ENCODE results near the gene PDE4D. TPM values are rescaled to one million over a fixed set of nuclear protein-coding genes. Genes with fewer than 3 reads are reported as not detected.
"Not testable (repeated sequence)": the region's sequence is repeated elsewhere in the genome, so short reads cannot be mapped to it uniquely, and the experiment has no call there.

Gene PDE4D
- total RNA-seq, 5 donors from 2014 or later (not counting 1 experiment from before 2014, with no cell fraction given): 45.1 to 136 (median 64.9) TPM

- Histone ChIP-seq H3K4me3 (ENCODE audit: control insufficient read depth in 1 of 2, extremely low read depth in 1 of 2, low read length in 1 of 2) (no peak overlapping the region), H3K36me3 (ENCODE audit: control insufficient read depth in 2 of 2, extremely low read depth in 1 of 2, insufficient read depth in 1 of 2, low read length in 1 of 2) (no peaks in the 10 kb centered on the region), H3K4me1 (ENCODE audit: control insufficient read depth in 1 of 2, extremely low read depth in 1 of 2, insufficient read depth in 2 of 2, low read length in 2 of 2) (no peaks in the 10 kb centered on the region), H3K27ac (ENCODE audit: low read length) (no peak overlapping the region), H3K27me3 (replicated peaks in 1 of 2; ENCODE audit: control insufficient read depth in 2 of 2, extremely low read depth in 1 of 2, insufficient read depth in 2 of 2, low read length in 1 of 2) (no peaks in the 10 kb centered on the region), H3K9me3 (no peaks in the 10 kb centered on the region)
- DNase-seq: no peak
- CTCF ChIA-PET: no interaction called here
- peaks cover 4 to 9% of the 10 kb centered on the region in 2 donors for H3K27me3 Mint-ChIP-seq
- no peaks in the 10 kb centered on the region for H3K4me1 Mint-ChIP-seq
- no peak overlapping the region for H3K27ac Mint-ChIP-seq
- H3K4me3 Mint-ChIP-seq: no peak overlapping the region
- no peaks in the 10 kb centered on the region for H3K36me3 Mint-ChIP-seq
- WGBS (ENCODE audit: insufficient coverage): 45% methylated on average over 2 of the region's 6 CpGs
- H3K9me3 Mint-ChIP-seq: no peaks in the 10 kb centered on the region
- ATAC-seq (replicated peaks in 1 of 4): no peak
- POLR2A ChIA-PET: no interaction called here
Measured at GRCh38 chr5:59317023-59317773, 576.3 kb downstream of the PDE4D start.

- ChIA-PET POLR2A (no interaction called here), CTCF (no interaction called here)
- ATAC-seq (replicated peaks in 1 of 4) (no peak), DNase-seq (no peak)
- Histone ChIP-seq H3K36me3 (ENCODE audit: control insufficient read depth in 2 of 2, extremely low read depth in 1 of 2, insufficient read depth in 1 of 2, low read length in 1 of 2) (no peaks in the 10 kb centered on the region), H3K4me3 (ENCODE audit: control insufficient read depth in 1 of 2, extremely low read depth in 1 of 2, low read length in 1 of 2) (no peak overlapping the region), H3K4me1 (ENCODE audit: control insufficient read depth in 1 of 2, extremely low read depth in 1 of 2, insufficient read depth in 2 of 2, low read length in 2 of 2) (no peaks in the 10 kb centered on the region), H3K27me3 (replicated peaks in 1 of 2; ENCODE audit: control insufficient read depth in 2 of 2, extremely low read depth in 1 of 2, insufficient read depth in 2 of 2, low read length in 1 of 2) (no peaks in the 10 kb centered on the region), H3K9me3 (no peaks in the 10 kb centered on the region), H3K27ac (ENCODE audit: low read length) (no peak overlapping the region)
- H3K4me3 Mint-ChIP-seq: no peak overlapping the region
- H3K4me1 Mint-ChIP-seq: no peaks in the 10 kb centered on the region
- H3K9me3 Mint-ChIP-seq: no peaks in the 10 kb centered on the region
- 100% methylated on average over 2 of the region's 3 CpGs for WGBS (ENCODE audit: insufficient coverage)
- peaks cover 18 to 20% of the 10 kb centered on the region in 2 donors for H3K27me3 Mint-ChIP-seq
- no peak overlapping the region for H3K27ac Mint-ChIP-seq
- no peaks in the 10 kb centered on the region for H3K36me3 Mint-ChIP-seq
Measured at GRCh38 chr5:59312223-59312622, 581.3 kb downstream of the PDE4D start.

GRCh38 chr5:59308685-59309084, 584.8 kb downstream of the PDE4D start:
- no CpG with 5 or more reads among the region's 2 CpGs for WGBS (ENCODE audit: insufficient coverage)
- H3K27ac ChIP-seq (ENCODE audit: low read length); H3K4me1 ChIP-seq (ENCODE audit: control insufficient read depth in 1 of 2, extremely low read depth in 1 of 2, insufficient read depth in 2 of 2, low read length in 2 of 2); H3K4me3 ChIP-seq (ENCODE audit: control insufficient read depth in 1 of 2, extremely low read depth in 1 of 2, low read length in 1 of 2); H3K4me1 Mint-ChIP-seq; H3K36me3 Mint-ChIP-seq; CTCF ChIA-PET; ATAC-seq (replicated peaks in 1 of 4); H3K27ac Mint-ChIP-seq; H3K9me3 Mint-ChIP-seq; H3K36me3 ChIP-seq (ENCODE audit: control insufficient read depth in 2 of 2, extremely low read depth in 1 of 2, insufficient read depth in 1 of 2, low read length in 1 of 2); DNase-seq; H3K9me3 ChIP-seq; H3K4me3 Mint-ChIP-seq; H3K27me3 ChIP-seq (replicated peaks in 1 of 2; ENCODE audit: control insufficient read depth in 2 of 2, extremely low read depth in 1 of 2, insufficient read depth in 2 of 2, low read length in 1 of 2): not testable (repeated sequence)
- H3K27me3 Mint-ChIP-seq: peaks cover 15 to 17% of the 10 kb centered on the region in 2 donors
- POLR2A ChIA-PET: interaction anchor here in 1 of 2 donors (0.6 kb wide), 1 partner anchor 97 kb away, joined by 4 read pairs; no protein-coding TSS in a partner anchor

GRCh38 chr5:59303289-59303716, 590.2 kb downstream of the PDE4D start:
- H3K4me1 Mint-ChIP-seq; H3K9me3 Mint-ChIP-seq; H3K4me3 Mint-ChIP-seq; H3K27me3 ChIP-seq (replicated peaks in 1 of 2; ENCODE audit: control insufficient read depth in 2 of 2, extremely low read depth in 1 of 2, insufficient read depth in 2 of 2, low read length in 1 of 2); H3K27ac Mint-ChIP-seq; POLR2A ChIA-PET; H3K36me3 Mint-ChIP-seq; H3K9me3 ChIP-seq; ATAC-seq (replicated peaks in 1 of 4); DNase-seq; H3K36me3 ChIP-seq (ENCODE audit: control insufficient read depth in 2 of 2, extremely low read depth in 1 of 2, insufficient read depth in 1 of 2, low read length in 1 of 2); H3K27ac ChIP-seq (ENCODE audit: low read length); H3K27me3 Mint-ChIP-seq; CTCF ChIA-PET; H3K4me3 ChIP-seq (ENCODE audit: control insufficient read depth in 1 of 2, extremely low read depth in 1 of 2, low read length in 1 of 2); H3K4me1 ChIP-seq (ENCODE audit: control insufficient read depth in 1 of 2, extremely low read depth in 1 of 2, insufficient read depth in 2 of 2, low read length in 2 of 2): not testable (repeated sequence)
- no CpG with 5 or more reads among the region's 3 CpGs for WGBS (ENCODE audit: insufficient coverage)

DNA sequence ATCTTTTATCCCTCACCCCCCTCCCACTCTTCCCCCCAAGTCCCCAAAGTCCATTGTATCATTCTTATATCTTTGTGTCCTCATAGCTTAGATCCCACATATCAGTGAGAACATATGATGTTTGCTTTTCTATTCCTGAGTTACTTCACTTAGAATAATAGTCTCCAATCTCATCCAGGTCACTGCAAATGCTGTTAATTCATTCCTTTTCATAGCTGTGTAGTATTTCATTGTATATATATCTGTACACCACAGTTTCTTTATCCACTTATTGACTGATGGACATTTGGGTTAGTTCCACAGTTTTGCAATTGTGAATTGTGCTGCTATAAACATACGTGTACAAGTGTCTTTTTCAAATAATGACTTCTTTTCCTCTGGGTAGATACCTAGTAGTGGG, 591.0 kb downstream of the PDE4D start:
- ATAC-seq (replicated peaks in 1 of 4); DNase-seq; H3K27ac Mint-ChIP-seq; H3K9me3 ChIP-seq; POLR2A ChIA-PET; H3K4me3 Mint-ChIP-seq; H3K27ac ChIP-seq (ENCODE audit: low read length); H3K27me3 Mint-ChIP-seq; H3K9me3 Mint-ChIP-seq; H3K4me1 Mint-ChIP-seq; H3K36me3 Mint-ChIP-seq; CTCF ChIA-PET; H3K4me1 ChIP-seq (ENCODE audit: control insufficient read depth in 1 of 2, extremely low read depth in 1 of 2, insufficient read depth in 2 of 2, low read length in 2 of 2); H3K27me3 ChIP-seq (replicated peaks in 1 of 2; ENCODE audit: control insufficient read depth in 2 of 2, extremely low read depth in 1 of 2, insufficient read depth in 2 of 2, low read length in 1 of 2); H3K36me3 ChIP-seq (ENCODE audit: control insufficient read depth in 2 of 2, extremely low read depth in 1 of 2, insufficient read depth in 1 of 2, low read length in 1 of 2); H3K4me3 ChIP-seq (ENCODE audit: control insufficient read depth in 1 of 2, extremely low read depth in 1 of 2, low read length in 1 of 2): not testable (repeated sequence)
- no CpG with 5 or more reads among the region's 1 CpG for WGBS (ENCODE audit: insufficient coverage)

DNA sequence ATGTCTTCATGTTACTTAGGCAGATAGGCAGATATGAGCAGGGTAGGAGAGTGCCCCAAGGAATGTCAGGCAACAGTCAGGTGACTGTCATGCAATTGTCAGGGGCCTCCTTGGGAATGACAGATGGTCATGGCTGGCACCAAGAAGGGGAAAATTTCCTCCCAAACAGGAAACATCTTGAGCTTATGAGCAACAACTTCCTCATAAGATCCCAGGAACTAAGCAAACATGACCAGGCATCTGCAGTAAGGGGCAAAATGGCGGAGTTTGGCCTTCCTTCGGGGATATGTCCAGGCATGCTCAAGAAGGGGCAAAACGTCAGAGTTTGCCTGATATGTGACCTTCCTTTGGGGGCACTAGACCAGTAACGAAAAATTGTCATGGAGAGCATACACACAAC, 591.8 kb downstream of the PDE4D start:
- Mint-ChIP-seq H3K9me3 (peaks cover 0 to 5% (median 0%) of the 10 kb centered on the region in 3 donors), H3K4me3 (no peak overlapping the region), H3K36me3 (no peaks in the 10 kb centered on the region), H3K27me3 (no peaks in the 10 kb centered on the region), H3K4me1 (peaks cover 10 to 14% (median 12%) of the 10 kb centered on the region in 3 donors), H3K27ac (no peak overlapping the region)
- Histone ChIP-seq H3K4me3 (ENCODE audit: control insufficient read depth in 1 of 2, extremely low read depth in 1 of 2, low read length in 1 of 2) (no peak overlapping the region), H3K4me1 (ENCODE audit: control insufficient read depth in 1 of 2, extremely low read depth in 1 of 2, insufficient read depth in 2 of 2, low read length in 2 of 2) (no peaks in the 10 kb centered on the region), H3K36me3 (ENCODE audit: control insufficient read depth in 2 of 2, extremely low read depth in 1 of 2, insufficient read depth in 1 of 2, low read length in 1 of 2) (no peaks in the 10 kb centered on the region), H3K27me3 (replicated peaks in 1 of 2; ENCODE audit: control insufficient read depth in 2 of 2, extremely low read depth in 1 of 2, insufficient read depth in 2 of 2, low read length in 1 of 2) (no peaks in the 10 kb centered on the region), H3K9me3 (no peaks in the 10 kb centered on the region), H3K27ac (ENCODE audit: low read length) (no peak overlapping the region)
- CTCF ChIA-PET: no interaction called here
- POLR2A ChIA-PET: no interaction called here
- no peak for DNase-seq
- 67% methylated on average over 3 of the region's 4 CpGs for WGBS (ENCODE audit: insufficient coverage)
- no peak for ATAC-seq (replicated peaks in 1 of 4)

DNA sequence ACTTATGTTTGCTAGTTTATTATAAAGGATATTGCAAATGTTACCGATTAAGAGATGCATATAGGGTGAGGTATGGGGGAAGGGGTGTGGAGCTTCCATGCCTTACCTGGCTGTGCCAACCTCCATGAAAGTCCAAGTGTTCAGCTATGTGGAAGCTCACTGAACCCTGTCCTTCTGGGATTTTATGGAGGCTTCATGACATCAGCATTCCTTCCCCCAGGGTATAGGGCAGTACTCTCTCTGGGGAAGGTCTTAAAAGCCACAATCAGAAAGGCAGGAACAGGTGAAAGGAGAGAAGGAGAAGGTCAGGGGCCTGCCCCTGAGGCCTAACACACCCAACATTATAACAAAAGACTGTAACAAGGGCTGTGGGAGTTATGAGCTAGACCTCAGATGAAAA, 592.6 kb downstream of the PDE4D start:
- peaks cover 15 to 18% (median 17%) of the 10 kb centered on the region in 3 donors for H3K4me1 Mint-ChIP-seq
- H3K27ac ChIP-seq (ENCODE audit: low read length): no peak overlapping the region
- no peaks in the 10 kb centered on the region for H3K27me3 ChIP-seq (replicated peaks in 1 of 2; ENCODE audit: control insufficient read depth in 2 of 2, extremely low read depth in 1 of 2, insufficient read depth in 2 of 2, low read length in 1 of 2)
- H3K27ac Mint-ChIP-seq: no peak overlapping the region
- 100% methylated on average over 1 of the region's 1 CpG for WGBS (ENCODE audit: insufficient coverage)
- H3K9me3 ChIP-seq: no peaks in the 10 kb centered on the region
- DNase-seq (no peak), ATAC-seq (replicated peaks in 1 of 4) (no peak)
- H3K4me1 ChIP-seq (ENCODE audit: control insufficient read depth in 1 of 2, extremely low read depth in 1 of 2, insufficient read depth in 2 of 2, low read length in 2 of 2): no peaks in the 10 kb centered on the region
- no peaks in the 10 kb centered on the region for H3K27me3 Mint-ChIP-seq
- H3K36me3 Mint-ChIP-seq: no peaks in the 10 kb centered on the region
- H3K4me3 Mint-ChIP-seq: no peak overlapping the region
- ChIA-PET POLR2A (no interaction called here), CTCF (no interaction called here)
- no peaks in the 10 kb centered on the region for H3K36me3 ChIP-seq (ENCODE audit: control insufficient read depth in 2 of 2, extremely low read depth in 1 of 2, insufficient read depth in 1 of 2, low read length in 1 of 2)
- peaks cover 0 to 5% (median 0%) of the 10 kb centered on the region in 3 donors for H3K9me3 Mint-ChIP-seq
- H3K4me3 ChIP-seq (ENCODE audit: control insufficient read depth in 1 of 2, extremely low read depth in 1 of 2, low read length in 1 of 2): no peak overlapping the region
